ENCODE measurements around the gene SP2. TPM values are rescaled to one million over a fixed set of nuclear protein-coding genes. Genes with fewer than 3 reads are reported as not detected.
A peak's percentile ranks its signal among the peaks of the same experiment; 100 is the strongest.

Gene SP2
- total RNA-seq, 2 experiments from 2014 or later, result 17.4 to 19.5 TPM

DNA sequence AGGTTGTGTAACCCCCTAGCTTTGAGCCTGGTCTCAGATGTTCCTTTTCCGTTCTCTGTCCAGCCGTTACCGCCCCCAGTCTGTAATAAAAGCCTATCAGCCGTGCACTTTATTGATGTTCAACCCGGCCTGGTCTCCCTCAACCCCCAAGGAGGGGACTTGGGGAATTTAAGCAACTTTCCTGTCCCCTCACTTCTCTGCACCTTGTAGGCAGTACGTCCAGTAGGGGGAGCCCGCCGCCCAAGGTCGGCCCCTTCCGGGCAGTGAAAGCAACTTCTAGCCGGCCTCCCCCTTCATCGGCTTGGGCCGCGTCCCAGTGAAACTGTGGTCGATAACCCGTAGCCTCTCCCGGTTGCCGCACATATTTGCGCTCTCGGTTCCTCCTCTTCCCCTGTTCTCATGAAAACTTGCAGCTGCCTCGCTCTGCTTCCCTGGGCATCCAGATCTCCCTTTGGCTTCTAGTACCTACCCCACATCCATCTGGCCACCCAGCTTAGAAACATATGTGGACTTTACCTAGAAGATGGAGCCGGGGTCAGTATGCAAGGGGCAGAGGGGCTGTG is 53.2 kb downstream of the SP2 start:
- intact Hi-C loops (cut with micrococcal nuclease), result loop anchor here (1.0 kb wide), 3 partner anchors 8 to 69 kb away; partner anchors contain the start of gene PNPO

DNA sequence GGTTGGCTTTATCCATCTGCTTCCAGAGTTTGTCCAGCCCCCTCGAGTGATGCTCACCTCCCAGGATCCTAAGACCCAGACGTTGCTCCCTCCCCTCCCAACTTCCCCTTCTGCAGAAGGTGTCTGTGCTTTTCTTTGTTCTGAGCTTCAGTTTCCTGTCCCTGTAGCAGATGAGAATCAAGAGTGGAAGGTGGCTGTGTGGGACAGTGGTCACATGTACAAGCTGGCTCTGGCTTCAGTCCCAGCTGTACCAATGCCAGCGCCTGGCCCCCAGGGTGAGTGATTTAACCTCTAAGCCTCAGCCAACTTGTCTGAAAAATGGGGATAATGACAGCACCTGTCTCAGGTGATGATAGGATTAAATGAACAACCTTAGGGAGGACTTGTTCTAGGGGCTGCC is 53.9 kb downstream of the SP2 start:
- H3K27me3 Mint-ChIP-seq (ENCODE audit: low read depth), result no peaks in the 10 kb centered on the region
- intact Hi-C loops (cut with micrococcal nuclease), result loop anchor here (1.0 kb wide), 3 partner anchors 9 to 68 kb away; partner anchors contain the start of gene PNPO
- H3K4me1 Mint-ChIP-seq (ENCODE audit: low read depth), result peaks cover 34% of the 10 kb centered on the region
- H3K4me3 Mint-ChIP-seq, result no peak overlapping the region
- H3K27ac Mint-ChIP-seq, result peak overlapping the region; percentile 67
- peak; percentile 21 for DNase-seq
- no peaks in the 10 kb centered on the region for H3K9me3 Mint-ChIP-seq
- peaks cover 22% of the 10 kb centered on the region for H3K36me3 Mint-ChIP-seq (ENCODE audit: low read depth)
- CTCF ChIA-PET, result interaction anchor here (0.6 to 5.0 kb wide), 29 partner anchors 7 to 126 kb away, joined by 3 to 57 read pairs (median 4); partner anchors contain the start of genes CDK5RAP3, LRRC46, MRPL10 and PNPO

More for the DNA sequence above, 53.2 kb downstream of the SP2 start:
- DNase-seq, result peak; percentile 88
- H3K27me3 Mint-ChIP-seq (ENCODE audit: low read depth), result no peaks in the 10 kb centered on the region
- peaks cover 22% of the 10 kb centered on the region for H3K36me3 Mint-ChIP-seq (ENCODE audit: low read depth)
- H3K4me3 Mint-ChIP-seq, result peak overlapping the region; percentile 49
- H3K27ac Mint-ChIP-seq, result peak overlapping the region; percentile 67
- CTCF ChIA-PET, result interaction anchor here (0.7 to 5.0 kb wide), 24 partner anchors 8 to 127 kb away, joined by 3 to 57 read pairs (median 4); partner anchors contain the start of genes CDK5RAP3, PNPO, PRR15L and SCRN2
- peaks cover 41% of the 10 kb centered on the region for H3K4me1 Mint-ChIP-seq (ENCODE audit: low read depth)
- H3K9me3 Mint-ChIP-seq, result no peaks in the 10 kb centered on the region

DNA sequence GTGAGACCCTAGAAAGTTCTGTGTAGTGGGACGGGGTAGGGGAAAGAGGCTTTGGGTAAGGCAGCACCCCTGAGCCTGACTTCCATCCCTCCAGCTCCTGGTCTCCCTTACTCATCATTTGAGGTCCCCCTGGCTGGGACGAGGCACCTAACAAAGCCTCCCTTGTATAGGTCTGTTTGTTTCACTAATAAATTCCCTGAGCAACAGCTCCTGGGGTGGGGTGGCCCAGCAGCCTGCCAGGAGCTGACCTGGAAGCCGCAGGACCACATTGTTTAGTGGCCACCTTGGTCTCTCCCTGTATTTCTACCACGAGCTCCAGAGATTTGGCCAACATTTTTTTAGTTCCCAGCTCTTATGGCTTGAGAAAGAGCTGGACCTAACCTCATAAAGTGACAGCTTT is 54.4 kb downstream of the SP2 start:
- H3K36me3 Mint-ChIP-seq (ENCODE audit: low read depth), result peaks cover 17% of the 10 kb centered on the region
- intact Hi-C loops (cut with micrococcal nuclease), result no loop called here
- H3K27me3 Mint-ChIP-seq (ENCODE audit: low read depth), result no peaks in the 10 kb centered on the region
- peaks cover 29% of the 10 kb centered on the region for H3K4me1 Mint-ChIP-seq (ENCODE audit: low read depth)
- DNase-seq, result no peak
- no peak overlapping the region for H3K4me3 Mint-ChIP-seq
- CTCF ChIA-PET, result interaction anchor here (0.6 to 5.0 kb wide), 23 partner anchors 7 to 119 kb away, joined by 3 to 57 read pairs (median 4); partner anchors contain the start of genes CDK5RAP3, LRRC46, MRPL10 and PNPO
- no peak overlapping the region for H3K27ac Mint-ChIP-seq
- no peaks in the 10 kb centered on the region for H3K9me3 Mint-ChIP-seq

DNA sequence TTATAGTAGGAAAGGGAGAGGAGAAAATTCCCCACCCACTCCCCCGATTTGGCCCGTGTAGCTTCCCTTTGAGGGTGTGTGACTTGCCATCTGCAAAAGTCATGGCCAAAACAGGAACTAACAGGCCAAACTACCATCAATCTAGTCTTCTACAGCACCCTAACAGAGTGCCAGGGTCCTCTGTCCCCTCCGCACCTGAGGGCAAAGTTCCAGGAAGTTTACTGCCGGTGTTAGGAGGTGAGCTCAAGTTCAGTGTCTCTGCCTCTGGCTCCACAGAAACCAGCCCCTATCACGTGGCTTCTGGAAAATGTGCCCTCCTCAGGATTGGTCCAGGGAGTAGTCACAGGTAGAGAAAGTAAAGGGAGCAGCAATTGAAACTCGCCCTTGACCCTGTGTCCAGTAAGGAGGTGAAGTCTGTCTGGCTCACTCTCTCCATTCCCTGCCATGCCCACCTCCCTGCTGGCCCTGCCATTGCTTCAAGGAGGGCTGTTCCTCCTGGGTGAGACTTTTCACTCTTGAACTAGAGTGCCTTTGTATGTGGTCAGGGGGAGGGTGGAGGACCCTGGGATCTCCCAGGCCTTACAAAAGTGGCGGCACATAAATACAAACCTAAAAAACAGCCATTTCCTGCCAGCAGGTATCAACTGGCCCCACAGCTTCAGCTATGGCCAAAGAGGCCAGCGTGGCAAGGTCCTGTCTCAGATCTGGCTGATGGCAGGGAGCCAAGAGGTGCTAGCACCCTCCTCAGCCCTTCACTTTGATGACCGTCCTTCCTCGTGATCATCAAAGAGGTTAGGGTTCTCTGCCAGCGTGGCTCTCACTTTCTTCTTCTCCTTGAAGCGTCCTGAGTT is 56.4 kb downstream of the SP2 start:
- H3K9me3 Mint-ChIP-seq, result no peaks in the 10 kb centered on the region
- H3K27me3 Mint-ChIP-seq (ENCODE audit: low read depth), result no peaks in the 10 kb centered on the region
- H3K4me1 Mint-ChIP-seq (ENCODE audit: low read depth), result peaks cover 17% of the 10 kb centered on the region
- DNase-seq, result no peak
- intact Hi-C loops (cut with micrococcal nuclease), result no loop called here
- no peak overlapping the region for H3K4me3 Mint-ChIP-seq
- CTCF ChIA-PET, result interaction anchor here (1.0 to 5.0 kb wide), 3 partner anchors 11 to 26 kb away, joined by 6 to 57 read pairs (median 18); partner anchors contain the start of genes CDK5RAP3 and PNPO
- H3K27ac Mint-ChIP-seq, result no peak overlapping the region
- H3K36me3 Mint-ChIP-seq (ENCODE audit: low read depth), result peaks cover 10% of the 10 kb centered on the region

DNA sequence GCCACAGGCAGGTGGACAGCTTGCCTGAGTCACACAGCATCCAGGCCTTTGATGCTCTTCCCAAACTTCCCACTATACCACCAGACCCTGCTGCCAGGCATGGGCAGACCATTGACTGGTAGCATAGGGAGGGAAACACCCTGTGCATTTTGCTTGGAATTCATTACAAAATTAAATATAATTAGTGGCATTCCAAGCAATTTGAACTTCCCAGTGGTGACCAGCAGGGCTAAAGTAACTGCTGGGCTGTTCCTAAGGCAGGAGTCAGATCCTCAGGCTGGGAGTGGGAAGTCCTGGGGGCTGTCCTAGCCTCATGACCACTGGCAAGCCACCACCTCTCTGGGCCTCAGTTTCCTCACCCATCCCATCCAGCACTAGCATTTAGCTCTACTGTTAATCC is 57.9 kb downstream of the SP2 start:
- intact Hi-C loops (cut with micrococcal nuclease), result no loop called here
- no peaks in the 10 kb centered on the region for H3K9me3 Mint-ChIP-seq
- H3K4me3 Mint-ChIP-seq, result no peak overlapping the region
- CTCF ChIA-PET, result interaction anchor here (0.6 to 0.9 kb wide), 3 partner anchors 8 to 64 kb away, joined by 3 read pairs; no protein-coding TSS in a partner anchor
- no peaks in the 10 kb centered on the region for H3K27me3 Mint-ChIP-seq (ENCODE audit: low read depth)
- peaks cover 3% of the 10 kb centered on the region for H3K36me3 Mint-ChIP-seq (ENCODE audit: low read depth)
- H3K27ac Mint-ChIP-seq, result no peak overlapping the region
- no peak for DNase-seq
- H3K4me1 Mint-ChIP-seq (ENCODE audit: low read depth), result peaks cover 13% of the 10 kb centered on the region

DNA sequence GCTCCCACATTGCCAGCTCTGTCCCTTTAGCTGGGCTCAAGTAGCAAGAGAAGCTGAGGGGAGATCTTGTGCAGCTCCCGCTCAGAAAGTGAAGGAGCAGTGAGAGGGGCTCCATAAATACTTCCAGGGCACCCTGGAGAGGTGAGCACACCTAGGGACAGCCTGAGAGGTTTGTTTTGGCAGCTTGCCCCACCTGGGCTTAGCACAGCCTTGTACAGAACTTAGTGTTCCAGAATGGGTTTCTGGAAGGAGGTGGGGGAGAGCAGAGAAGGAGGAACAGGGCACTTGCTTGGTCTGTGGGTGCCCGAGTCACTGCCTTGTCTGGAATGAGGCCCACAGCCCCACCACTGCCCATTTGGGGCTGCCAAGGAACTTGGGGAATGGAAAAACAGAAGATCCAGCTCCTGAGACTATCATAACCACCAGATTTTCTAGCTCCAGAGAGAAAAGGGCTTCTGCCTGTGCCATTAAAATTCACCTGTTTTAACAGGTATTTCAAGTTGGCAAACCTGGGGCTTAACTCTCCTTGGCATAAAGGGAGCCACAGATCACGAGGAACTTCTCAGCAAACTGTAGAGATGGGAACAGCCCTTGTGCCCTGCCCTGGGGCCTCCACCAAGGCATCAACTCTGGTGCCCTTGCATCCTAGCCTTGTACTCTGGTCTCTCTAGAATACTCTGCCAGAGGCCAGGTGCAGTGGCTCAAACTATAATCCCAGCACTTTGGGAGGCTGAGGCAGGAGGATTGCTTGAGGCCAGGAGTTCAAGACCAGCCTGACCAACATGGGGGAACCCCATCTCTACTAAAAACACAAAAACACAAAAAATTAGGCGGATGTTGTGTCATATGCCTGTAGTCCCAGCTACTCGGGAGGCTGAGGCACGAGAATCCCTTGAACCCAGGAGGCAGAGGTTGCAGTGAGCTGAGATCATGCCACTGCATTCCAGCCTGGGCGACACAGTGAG is 59.7 kb downstream of the SP2 start:
- peaks cover 3% of the 10 kb centered on the region for H3K36me3 Mint-ChIP-seq (ENCODE audit: low read depth)
- H3K4me3 Mint-ChIP-seq, result no peak overlapping the region
- H3K27ac Mint-ChIP-seq, result no peak overlapping the region
- no peak for DNase-seq
- H3K4me1 Mint-ChIP-seq (ENCODE audit: low read depth), result no peaks in the 10 kb centered on the region
- intact Hi-C loops (cut with micrococcal nuclease), result no loop called here
- no peaks in the 10 kb centered on the region for H3K9me3 Mint-ChIP-seq
- CTCF ChIA-PET, result interaction anchor here (0.6 to 2.9 kb wide), 3 partner anchors 9 to 35 kb away, joined by 3 to 22 read pairs (median 4); no protein-coding TSS in a partner anchor
- no peaks in the 10 kb centered on the region for H3K27me3 Mint-ChIP-seq (ENCODE audit: low read depth)

DNA sequence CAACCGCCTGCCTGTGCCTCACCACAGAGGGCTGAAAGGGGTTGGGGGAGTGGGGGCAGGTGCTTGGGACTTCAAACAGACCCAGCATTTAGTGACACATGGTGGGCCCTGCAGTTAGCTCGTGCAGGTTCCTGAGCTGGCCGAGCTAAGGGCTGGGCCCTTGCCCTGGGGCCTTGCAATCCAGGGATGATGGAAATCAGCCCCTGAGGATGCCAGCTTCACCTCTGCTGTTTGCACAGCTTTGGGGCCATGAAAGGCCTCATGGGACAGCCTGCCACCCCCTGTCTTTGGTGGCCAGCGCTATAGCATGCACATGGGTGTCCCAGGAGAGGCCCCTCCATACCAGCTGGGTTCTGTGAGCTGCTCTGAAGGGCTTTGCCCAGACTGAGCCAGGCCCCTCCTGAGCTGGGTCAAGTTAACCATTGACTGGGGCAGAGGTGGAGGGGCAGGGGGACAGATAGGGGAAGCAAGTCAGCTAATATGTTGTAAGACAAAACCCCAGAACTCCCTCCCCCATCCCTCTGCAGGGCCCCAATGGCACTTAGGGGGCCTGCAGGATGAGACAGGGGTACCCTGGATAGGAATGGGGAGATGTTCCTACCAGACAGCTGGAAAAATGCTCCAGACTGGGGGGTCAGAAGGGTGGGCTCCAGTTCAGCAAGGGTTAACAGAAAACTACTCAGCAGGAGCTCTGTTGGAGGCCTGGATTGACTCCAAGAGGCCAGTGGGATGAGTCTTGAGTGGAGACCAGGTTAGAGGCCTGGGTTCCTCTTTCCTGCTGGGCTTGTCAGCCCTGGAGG is 61.0 kb downstream of the SP2 start:
- H3K9me3 Mint-ChIP-seq, result no peaks in the 10 kb centered on the region
- no peaks in the 10 kb centered on the region for H3K27me3 Mint-ChIP-seq (ENCODE audit: low read depth)
- no peak for DNase-seq
- peaks cover 3% of the 10 kb centered on the region for H3K36me3 Mint-ChIP-seq (ENCODE audit: low read depth)
- intact Hi-C loops (cut with micrococcal nuclease), result no loop called here
- no peak overlapping the region for H3K4me3 Mint-ChIP-seq
- CTCF ChIA-PET, result interaction anchor here (0.6 to 2.9 kb wide), 7 partner anchors 7 to 34 kb away, joined by 3 to 22 read pairs (median 4); no protein-coding TSS in a partner anchor
- no peaks in the 10 kb centered on the region for H3K4me1 Mint-ChIP-seq (ENCODE audit: low read depth)
- no peak overlapping the region for H3K27ac Mint-ChIP-seq

DNA sequence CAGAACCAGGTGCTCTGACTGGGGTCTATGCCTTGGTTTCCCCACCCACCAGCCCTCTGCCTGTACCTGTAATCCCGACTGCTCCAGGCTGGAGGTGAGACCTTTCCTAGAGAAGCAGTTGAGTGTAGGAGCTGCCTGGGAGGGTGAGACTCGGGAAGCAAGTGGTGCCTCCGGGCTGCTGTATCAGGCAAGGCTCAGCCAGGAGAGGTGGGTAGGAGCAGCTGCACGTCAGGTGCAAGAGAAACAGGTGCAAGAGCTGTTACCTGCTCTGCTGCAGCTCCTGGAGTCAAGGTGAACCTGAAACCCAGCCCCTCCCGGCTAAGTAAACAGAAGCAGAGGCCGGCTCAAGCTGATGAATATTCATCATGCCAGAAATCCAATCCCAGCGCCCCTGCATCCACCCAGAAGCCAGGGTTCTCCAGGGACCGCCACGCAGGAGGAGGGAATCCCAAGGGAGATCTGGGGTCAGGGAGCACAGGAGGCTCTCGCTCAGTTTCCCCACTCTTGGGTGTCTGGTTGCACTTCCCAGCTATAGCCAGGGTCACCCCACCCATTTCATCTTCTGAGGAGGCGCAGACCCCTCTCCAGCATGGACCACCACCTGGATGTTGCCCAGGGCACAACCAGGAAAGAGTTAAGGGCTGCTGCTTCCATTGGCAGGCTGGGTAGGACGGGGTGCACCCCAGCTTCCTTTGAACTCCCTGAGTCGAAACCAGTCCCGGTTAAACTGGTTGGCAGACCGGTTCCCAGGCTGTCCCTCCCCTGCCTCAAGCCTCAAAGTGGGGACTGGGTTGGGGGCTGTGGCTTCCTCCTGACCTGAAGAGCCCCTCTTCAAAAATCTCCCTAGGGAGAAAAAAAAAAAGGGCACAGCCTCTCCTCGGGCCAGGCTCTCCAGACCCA is 61.8 kb downstream of the SP2 start, which contains the start of gene PRR15L:
Gene PRR15L (minus strand): TSS at position 293 of the 900 bp plus-strand sequence. CDS start 4,649 bp downstream, outside the sequence.
- Mint-ChIP-seq H3K36me3 (ENCODE audit: low read depth) (peaks cover 3% of the 10 kb centered on the region), H3K4me1 (ENCODE audit: low read depth) (no peaks in the 10 kb centered on the region), H3K27ac (no peak within 1 kb of the TSS), H3K9me3 (no peaks in the 10 kb centered on the region), H3K4me3 (no peak within 1 kb of the TSS), H3K27me3 (ENCODE audit: low read depth) (no peaks in the 10 kb centered on the region)
- CTCF ChIA-PET, result interaction anchor here (0.7 to 2.9 kb wide), 6 partner anchors 8 to 21 kb away, joined by 3 to 22 read pairs (median 4); no protein-coding TSS in a partner anchor
- no peak for DNase-seq
- intact Hi-C loops (cut with micrococcal nuclease), result no loop called here

DNA sequence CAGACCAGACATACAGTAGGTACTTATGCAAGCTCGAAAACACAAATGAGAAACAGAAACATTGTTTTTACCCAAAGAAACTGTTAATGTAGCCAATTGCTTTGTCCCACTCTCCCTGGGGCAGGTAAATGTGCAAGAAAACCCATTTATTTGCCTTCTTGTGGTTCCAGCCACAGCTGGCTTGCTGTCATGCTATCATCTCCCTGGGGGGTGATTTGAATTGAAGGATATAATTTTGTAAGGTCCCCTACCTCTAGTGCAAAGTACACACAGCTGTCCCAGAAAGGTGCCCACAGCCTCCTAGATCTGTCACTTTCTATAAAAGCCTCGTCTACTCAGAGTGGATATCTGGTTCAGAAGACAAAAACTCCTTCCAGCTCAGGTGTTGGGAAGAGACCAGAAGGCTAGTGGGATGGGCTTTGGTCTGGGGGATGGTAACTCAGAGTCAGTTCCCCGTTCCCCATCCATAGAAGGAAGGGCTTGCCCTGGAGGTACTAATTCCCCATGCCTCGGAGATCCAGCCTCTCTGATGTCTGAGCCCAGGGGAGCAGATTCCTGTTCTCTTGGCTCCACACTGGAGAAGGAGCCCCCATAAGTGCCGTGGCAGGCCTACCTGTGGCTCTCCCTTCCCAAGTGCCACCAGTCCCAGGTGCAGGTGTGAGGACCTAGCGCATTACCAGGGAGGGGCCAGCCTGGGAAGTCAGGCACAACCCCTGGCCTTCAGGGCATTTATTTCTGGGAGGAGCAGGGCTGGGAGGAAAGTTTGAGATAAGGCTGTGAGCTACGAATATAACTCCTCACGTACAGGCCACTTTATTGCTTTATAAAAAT is 64.0 kb downstream of the SP2 start:
- Mint-ChIP-seq H3K27me3 (ENCODE audit: low read depth) (no peaks in the 10 kb centered on the region), H3K4me1 (ENCODE audit: low read depth) (no peaks in the 10 kb centered on the region), H3K4me3 (no peak overlapping the region), H3K9me3 (no peaks in the 10 kb centered on the region), H3K27ac (no peak overlapping the region), H3K36me3 (ENCODE audit: low read depth) (no peaks in the 10 kb centered on the region)
- CTCF ChIA-PET, result interaction anchor here (1.1 to 4.2 kb wide), 2 partner anchors 11 kb away, joined by 3 to 27 read pairs; partner anchors contain the start of gene CDK5RAP3
- intact Hi-C loops (cut with micrococcal nuclease), result no loop called here
- no peak for DNase-seq

Measured in activated naive CD4-positive, alpha-beta T cell treated with anti-CD3 and anti-CD28 coated beads for 36 hours (primary cell).